HG03439 (cell line): Measurements from ENCODE around the gene MBTPS2.
A peak's percentile ranks its signal among the peaks of the same experiment; 100 is the strongest.
"Not testable (repeated sequence)": the region's sequence is repeated elsewhere in the genome, so short reads cannot be mapped to it uniquely, and the experiment has no call there.

ENCODE experiments used
- ATAC-seq: cut with Tn5 transposase; IDR thresholded peaks from one replicate; pipeline ENCODE4 v1.9.1; 2021; ENCODE audit warnings: mild to moderate bottlenecking, moderate library complexity; ENCODE audit not compliant: unreplicated experiment

Gene MBTPS2

DNA sequence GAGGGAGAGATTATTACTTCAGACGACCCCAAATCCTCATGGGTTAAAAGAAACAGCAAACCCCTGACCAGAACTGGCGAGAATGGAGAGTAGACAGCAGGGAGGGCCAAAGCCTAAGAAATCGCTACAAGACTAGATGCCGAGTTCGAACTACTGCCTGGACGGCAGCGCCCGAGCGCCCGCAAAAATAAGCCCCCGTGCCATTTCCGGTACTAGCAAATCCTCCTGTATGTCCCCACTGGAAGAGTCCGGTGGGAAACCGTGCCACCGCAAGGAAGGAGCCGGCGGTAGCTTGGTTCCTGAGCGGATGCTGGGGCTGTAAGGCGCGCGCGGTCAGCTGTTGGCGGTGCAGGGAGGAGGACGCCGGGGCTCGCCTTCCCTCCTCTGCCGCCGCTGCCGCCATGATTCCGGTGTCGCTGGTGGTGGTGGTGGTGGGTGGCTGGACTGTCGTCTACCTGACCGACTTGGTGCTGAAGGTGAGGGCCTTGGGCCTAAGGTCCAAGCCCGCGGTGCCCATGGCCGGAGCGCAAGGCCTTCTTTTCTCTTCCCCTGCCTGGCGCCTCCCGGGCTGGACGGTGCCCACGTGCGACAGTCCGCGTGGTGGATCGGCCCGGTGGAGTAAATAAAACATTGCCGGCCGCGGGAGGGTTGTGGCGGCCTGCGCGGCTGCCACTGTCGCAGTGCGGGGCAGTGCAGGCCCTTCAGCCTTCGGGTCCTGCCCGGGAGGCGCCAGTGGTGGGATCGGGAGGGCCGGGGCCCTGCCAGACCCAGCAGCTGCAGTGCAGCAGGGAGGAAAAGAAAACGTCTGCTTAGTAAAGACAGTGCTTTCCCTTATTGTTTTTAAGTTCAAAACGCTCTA, at the start of gene MBTPS2:
Gene MBTPS2 (plus strand): TSS at position 284 of the 859 bp plus-strand sequence. CDS start 118 bp downstream, at position 402.
- peak; percentile 92 for ATAC-seq

DNA sequence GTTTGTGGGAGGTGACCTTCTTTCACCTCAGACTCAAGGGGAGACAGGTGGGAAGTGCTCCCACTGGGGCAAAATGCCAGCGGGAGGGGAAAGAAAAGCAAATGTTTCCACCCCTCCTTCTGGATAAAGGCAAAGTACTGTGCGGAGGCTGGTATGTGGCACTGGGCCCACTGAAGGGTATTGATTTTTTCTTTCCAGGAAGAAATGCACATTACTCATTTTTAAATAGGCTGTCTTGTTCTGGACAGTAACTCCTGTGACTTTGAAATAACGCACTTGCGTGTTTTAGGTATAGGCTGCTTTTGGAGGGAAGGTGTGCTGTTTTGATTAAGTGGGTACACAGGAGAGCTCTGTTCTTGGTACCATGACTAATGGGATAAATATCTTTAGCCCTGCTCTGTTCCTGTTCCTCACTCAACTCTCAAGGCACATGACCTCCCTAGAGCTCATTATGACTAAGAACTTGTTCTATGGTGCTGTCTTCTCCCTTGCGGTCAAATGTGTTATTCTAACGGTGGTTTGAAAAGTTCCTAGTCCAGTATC, 40.7 kb upstream of the MBTPS2 start:
- peak; percentile 89 for ATAC-seq

DNA sequence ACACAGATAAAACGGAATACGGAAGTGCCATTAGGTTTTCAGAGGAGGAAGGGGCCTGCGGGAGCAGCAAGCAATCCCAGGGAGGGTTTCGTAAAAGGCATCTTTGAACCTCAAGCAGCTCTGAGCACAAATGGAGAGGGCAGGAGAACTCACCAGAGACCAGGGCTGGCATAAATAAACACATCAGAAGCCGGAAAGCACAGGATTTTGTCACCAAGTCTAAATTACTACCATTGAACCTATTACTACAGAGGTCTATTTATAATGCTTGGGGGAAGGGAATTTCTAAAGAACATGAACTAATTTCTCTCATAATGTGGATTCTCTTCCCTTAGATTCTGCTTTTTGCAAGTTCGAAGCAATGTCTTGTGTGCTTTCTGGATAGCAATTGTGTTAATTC, 39.6 kb upstream of the MBTPS2 start:
- no peak for ATAC-seq

DNA sequence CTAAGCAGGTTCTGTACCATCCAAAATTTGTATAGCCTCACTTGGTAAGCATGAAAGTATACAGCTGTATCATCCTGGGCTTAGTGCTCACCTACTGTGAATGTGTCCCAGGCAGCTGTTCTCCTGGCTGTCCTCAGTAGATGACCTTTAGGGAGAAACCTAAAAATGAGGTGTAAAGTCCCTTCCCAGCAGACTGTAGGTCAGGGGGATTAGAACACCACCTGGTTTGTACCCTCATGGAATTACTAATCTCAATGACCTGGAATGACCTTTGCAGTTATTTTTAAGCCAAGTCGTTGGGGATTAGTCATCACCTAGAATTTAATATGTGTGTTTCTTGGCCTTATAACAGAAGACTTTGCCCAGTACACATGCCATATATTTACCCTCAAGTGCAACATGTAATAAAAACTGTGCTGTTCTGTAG, 39.1 kb upstream of the MBTPS2 start:
- ATAC-seq = peak; percentile 56

DNA sequence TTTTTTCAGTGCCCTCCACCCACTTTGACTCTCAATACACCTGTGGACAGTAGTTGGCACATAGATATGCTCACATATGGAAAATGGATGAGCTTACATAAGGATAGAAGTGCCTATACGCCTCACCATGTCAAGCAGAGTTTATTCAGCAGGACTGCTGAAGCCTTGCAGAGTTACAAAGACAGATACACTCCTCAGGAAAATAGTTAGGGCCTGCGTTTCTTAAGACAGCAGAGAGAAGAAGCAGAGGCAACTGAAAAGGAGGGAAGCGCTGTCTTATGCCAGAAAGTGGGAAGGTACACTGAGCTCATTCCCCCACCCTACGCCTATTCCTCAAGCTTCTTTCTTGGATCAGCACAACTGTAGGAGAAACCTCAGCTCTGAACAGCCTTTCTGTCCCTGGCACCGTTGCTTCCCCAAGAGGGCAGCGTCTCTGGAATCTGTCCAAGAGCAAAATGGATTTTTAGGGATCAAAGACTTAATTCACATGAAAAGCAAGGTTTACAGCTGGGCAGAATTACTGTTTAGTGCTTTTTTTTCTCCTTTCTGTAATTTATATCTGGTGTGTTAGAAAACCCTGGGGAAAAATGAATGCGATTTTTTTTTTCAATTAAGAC, 37.3 kb upstream of the MBTPS2 start:
- no peak for ATAC-seq

DNA sequence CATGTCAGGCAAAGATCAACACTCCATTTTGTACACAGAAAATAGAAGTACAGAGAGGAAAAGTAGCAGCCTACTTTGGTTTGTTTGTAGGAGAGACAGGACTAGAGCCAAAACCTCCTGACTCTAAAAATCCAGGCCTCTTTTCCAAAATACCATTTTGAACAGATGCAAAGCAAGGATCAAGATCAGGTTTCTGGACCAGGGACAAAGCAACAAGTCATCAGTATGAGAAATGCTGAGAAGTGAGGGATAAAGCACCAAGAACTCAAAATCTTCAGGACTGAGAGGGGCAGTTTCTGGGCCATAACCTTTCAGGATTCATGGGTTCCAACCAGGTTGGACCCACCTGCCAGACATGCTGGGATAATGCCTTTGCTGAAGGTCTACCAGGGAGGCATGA, 36.6 kb upstream of the MBTPS2 start:
- ATAC-seq = no peak

DNA sequence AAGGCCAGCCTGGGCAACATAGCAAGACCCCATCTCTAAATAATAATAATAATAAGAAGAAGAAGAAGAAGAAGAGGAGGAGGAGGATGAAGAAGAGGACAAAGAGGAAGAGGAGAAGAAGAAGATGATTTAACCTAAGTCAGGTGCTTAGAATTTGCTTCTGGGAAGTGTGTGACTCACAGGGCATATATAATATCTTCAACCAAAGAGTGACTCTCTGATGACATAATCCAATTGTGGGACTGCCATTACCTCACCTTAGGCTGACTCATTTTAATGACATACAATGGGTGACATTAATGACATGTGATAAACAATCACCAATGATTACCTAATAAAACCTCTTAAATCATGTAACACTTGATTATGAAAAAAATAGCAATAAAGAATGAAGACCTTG, 32.7 kb upstream of the MBTPS2 start:
- no peak for ATAC-seq

DNA sequence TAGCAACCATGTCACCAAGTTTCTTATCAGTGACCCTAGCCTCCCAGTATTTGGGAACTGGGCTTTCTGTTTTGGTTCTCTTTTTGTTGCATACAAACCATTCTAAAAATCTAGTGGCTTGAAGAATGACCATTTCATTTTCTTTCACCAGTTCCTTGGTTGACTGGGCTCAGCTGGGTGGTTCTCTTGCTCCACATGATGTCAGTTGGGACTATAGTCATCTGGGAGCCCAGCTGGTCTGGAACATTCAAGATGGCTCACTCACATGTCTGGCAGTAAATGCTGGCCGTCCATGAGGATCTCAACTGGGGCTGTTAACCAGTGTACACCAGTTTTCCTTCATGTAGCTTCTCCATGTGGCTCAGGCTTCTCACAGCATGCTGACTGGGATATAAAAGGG, 27.6 kb upstream of the MBTPS2 start:
- no peak for ATAC-seq

DNA sequence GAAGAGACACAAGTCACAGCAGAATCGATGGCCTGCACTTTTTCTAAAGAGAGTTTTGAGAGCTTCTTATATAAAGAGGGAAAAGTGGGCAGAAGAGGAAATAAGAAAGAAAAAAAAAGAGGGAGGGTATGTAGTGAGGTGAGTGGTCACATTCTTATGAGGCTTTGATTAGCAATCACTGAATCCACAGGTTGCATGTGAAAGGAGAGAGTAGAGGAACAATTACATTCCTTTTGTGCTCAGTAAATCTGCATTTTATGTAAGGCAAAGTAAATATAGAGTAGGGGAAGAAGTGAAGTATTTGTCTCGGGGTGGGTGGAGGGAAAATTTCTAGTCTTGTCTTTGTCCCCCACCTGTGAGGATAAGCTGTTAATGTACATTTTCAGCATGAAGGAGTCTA, 26.8 kb upstream of the MBTPS2 start:
- no peak for ATAC-seq

DNA sequence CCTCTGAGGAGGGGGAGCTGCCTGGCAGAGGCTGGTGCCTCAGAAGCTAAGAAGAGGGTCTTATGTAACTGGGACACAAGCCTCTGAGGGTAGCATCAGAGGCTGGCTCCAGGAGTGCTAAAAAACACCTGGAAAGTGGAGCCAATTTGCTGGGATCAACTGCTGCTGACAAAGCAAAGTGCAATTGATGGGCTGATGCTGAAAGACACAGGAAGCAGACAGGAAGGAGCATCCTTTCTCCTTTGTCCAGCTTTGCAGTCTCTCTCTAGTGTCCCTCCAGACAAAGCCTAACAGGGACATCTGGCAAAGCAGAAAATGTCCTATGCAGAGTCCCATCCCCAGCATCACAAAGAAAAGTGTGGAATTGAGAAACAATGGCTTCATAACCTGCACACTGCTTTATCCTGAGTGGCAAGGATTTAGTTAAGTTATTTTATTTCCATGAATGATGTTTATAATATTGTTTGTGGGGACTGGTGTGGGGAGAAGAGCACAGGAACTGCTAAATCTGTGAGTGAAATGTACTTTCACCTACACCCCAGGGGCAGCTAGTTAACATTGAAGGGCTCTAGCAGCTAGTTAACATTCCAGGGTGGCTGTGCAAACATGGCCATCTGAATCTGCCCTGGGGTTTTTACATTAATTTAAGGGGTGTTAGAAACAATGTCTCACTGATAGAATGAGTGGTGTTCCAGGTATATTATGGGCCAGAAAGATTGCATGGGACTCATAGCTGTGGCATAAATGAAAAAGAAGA, 25.6 kb upstream of the MBTPS2 start:
- ATAC-seq = no peak

DNA sequence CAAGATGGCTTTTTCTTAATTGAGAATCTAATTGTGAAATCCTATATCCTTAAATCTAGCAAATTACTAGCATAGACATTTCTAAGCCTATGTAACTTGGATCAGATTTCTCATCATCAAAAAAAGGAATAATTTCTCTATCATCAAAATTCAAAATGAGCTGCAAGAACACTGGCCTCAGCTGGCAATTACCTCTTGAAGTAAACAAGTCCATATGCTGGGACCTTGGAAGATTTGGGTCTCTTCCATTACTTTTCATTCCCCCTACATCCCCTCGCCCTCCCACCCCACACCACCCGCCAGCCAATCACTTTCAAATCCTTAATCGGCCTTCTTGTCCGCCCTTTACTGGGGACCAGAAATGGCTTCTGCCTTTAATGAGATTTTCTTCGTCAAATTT, 23.3 kb upstream of the MBTPS2 start:
- ATAC-seq = no peak

DNA sequence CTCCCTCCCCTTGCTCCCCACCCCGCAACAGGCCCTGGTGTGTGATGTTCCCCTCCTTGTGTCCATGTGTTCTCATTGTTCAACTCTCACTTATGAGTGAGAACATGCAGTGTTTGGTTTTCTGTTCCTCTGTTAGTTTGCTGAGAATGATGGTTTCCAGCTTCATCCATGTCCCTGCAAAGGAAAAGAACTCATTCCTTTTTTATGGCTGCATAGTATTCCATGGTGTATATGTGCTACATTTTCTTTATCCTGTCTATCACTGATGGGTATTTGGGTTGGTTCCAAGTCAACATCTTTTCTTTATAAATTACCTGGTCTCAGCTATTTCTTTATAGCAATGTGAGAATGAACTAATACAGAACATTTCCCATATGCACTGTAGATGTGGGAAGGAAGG, 19.2 kb upstream of the MBTPS2 start:
- ATAC-seq = not testable (repeated sequence)

DNA sequence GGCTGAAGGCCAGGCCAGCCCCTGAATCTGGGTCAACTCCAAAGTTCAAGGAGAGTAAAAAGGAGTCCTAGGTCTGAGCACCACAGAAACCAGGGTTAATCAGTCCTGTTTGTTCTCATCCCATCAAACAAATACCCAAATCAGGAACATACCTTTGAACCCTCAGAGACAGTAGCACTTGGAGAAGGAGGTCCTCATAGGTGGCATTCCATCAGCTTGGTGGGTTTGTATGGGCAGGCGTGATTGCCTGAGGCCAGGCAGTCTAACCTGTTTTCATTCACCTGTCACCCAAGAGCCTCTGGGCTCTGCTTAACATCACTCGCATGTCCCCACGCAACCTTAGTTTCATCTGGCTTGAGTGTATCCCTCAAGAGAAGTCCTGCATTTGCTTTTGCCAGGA, 17.5 kb upstream of the MBTPS2 start:
- ATAC-seq = no peak

DNA sequence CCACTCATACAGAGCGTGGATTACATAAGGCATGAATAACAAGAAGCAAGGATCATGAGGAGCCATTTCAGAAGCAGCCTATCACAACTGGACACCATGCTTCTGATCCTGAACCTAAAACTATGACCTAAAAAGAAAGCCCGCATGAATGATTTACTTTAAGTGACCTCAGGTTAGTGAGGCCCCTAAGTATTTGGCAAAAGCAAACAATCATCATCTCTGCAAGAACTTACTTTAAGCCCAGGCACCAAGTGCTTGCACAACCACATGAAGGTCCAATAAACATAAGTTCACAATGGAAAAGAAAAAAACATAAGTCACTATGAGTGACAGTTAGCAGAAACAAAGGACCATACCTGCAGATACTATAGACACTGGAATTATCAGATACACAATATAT, 7.9 kb upstream of the MBTPS2 start:
- ATAC-seq = no peak

DNA sequence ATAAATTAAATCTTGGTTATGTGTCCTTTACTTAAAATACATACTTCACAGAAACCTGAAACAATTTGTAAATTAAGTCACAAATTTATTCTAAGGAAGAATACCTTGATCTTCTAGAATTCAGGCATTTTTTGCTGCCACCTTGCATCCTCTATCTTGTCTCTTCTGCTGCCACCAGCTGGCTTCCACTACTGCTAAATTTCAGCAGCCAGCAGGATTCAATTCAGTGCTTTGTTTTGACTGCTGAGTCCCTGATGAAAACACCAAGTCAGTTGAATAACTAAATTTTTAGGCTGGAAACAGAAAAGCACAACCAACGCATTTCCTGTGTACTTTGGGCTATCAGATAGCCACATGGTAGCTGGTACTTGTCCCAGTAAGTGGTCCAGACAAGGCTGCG, 2.4 kb upstream of the MBTPS2 start:
- ATAC-seq = no peak

DNA sequence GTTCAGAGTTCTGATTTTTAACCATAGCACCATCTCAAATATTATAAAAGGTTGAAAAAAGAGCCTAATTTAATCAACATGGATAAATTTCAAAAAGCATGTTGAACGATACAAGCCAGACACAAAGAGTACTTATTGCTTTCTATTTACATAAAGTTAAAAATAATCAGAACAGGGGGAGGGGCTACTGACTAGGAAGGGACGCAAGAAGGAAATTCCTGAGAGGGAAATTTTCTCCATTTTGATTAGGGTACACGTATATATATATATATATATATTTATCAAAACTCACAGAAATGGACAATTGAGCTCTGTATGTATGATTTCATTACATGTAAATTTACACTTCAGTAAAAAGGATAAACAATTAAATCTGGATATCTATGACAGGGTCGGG, 482 bp upstream of the MBTPS2 start:
- ATAC-seq = peak; percentile 28

DNA sequence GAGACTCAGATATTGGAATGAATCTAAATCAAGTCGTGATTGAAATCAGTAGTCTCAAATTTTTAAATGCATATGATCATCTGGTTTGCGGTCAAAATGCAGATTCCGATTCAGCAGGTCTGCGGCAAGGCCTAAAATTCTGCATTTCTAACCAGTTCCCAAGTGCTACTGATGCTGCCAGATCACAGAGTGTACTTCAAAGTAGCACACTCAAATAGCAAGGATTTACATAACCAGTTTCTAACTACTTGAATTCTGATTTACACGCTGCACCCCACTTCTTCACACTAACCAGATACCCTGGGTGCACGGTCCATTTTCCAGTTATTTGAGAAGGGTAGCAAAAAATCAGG, 752 bp downstream of the MBTPS2 start:
- peak; percentile 16 for ATAC-seq

DNA sequence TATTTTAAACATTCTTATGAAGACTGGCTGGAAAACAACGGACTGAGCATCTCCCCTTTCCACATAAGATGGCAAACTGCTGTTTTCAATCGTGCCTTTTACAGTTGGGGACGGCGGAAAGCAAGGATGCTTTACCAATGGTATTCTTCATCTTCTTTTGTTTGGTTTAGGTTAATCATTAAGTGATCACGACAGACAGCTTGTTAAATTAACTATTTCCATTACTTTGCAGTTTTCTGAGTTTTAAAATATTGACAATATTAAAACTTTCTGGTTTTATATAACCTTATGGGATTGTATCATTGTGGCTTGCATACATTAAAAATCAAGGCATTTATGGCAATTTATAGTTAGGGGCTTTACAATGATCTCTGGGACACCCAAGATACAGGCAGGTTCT, 3.8 kb downstream of the MBTPS2 start:
- ATAC-seq = no peak

DNA sequence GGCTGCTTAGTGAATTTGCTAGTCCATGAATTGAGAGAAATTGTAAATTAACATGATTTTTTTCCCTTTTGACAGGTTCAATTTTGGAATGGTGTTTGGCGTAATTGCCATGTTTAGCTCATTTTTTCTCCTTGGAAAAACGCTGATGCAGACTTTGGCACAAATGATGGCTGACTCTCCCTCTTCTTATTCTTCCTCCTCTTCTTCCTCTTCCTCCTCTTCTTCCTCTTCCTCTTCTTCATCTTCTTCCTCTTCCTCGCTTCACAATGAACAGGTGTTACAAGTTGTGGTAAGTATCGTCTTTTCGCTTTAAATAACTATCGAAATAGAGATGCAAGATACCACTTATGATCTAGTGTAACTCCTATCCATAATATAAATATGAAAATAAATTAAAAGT, 5.7 kb downstream of the MBTPS2 start:
- ATAC-seq = no peak

DNA sequence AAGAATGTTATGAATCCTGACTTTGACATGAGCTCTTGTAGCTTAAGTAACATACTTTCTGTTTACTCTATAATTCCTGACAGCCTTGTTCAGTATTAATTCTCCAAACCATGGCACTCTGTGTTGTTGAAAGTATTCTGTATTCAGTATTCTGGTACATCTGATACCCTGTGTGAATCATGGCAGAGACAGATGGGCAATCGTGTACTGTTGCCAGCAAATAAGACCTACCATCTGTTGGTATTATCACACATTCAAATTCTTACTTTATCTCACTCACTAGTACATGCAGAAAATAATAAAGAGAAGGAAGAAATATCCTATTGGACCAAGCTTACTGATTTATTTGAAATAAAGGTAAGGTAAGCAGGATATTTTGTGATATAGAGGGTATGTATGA, 7.9 kb downstream of the MBTPS2 start:
- no peak for ATAC-seq

DNA sequence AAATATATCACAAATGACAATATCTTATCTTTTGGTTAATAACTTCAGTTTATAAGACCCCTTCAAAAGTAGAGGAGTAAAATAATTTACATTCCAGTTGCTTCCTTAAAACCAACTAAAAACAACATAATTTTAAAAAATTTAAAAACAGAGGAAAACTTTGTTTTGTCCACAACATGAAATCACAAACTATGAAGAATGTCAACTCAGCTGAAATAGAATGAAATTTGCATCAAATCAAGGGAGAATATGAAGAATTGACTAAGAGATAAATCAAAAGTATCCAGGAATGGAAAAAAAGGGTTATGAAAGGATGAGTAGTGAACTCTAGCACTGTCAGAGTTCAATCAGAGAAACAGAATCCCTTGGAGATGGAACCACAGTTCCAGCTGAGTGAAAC, 14.2 kb downstream of the MBTPS2 start:
- no peak for ATAC-seq
